Activated T-helper 9 cell treated with anti-CD3 and anti-CD28 coated beads, Interleukin-2, amount 50 U/mL, for 16 hours (primary cell): Measurements from ENCODE around the gene FAM174C.
A peak's percentile ranks its signal among the peaks of the same experiment; 100 is the strongest.

Experiments used
- DNase-seq: peaks from one replicate; pipeline ENCODE4 v3.0.0-alpha.2; 2020; ENCODE audit warnings: low read depth

Gene FAM174C

DNA sequence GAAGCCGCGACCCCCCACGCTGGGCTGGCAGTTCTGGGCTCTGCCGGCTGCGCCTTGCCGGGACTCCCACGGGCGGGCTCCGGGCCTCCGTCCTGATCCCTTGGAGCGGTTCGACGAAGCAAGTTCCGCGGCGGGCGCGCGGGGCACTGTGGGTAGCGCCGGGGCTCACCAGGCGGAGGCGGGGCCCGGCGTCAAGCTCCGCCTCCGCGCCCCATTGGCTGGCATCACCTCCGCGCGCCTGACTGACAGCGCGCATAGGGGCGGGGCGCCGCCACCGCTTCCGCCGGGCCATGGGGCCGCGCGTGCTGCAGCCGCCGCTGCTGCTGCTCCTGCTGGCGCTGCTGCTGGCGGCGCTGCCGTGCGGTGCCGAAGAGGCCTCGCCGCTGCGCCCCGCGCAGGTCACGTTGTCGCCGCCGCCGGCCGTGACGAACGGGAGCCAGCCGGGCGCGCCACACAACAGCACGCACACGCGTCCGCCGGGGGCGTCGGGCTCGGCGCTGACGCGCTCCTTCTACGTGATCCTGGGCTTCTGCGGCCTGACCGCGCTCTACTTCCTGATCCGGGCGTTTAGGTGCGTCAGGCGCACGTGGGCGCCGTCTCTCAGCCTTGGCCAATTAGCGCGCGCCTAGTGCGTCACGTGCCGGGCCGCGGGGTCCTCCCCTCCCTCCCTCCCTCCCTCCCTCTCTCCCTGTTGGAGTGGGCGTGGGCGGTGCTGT lies at the start of gene FAM174C:
TSS of gene FAM174C (plus strand) at position 271 of the 716 bp plus-strand sequence. CDS start at position 291, 20 bp downstream.
- DNase-seq, result peak; percentile 94

DNA sequence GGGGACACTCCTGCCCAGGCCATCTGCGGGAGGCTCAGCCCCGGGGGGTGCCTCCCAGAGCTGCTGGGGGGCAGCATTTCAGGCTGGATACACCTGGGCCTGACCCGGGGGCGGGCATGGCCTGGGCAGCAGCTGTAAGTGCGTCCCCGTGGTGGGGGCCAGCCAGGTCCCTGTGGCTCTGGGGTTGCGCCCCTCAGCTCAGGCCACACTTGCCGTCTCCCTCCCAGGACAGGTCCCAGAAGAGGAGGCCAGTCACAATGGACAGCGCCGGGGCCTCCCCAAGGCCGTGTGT lies 49.2 kb upstream of the FAM174C start:
- no peak for DNase-seq

DNA sequence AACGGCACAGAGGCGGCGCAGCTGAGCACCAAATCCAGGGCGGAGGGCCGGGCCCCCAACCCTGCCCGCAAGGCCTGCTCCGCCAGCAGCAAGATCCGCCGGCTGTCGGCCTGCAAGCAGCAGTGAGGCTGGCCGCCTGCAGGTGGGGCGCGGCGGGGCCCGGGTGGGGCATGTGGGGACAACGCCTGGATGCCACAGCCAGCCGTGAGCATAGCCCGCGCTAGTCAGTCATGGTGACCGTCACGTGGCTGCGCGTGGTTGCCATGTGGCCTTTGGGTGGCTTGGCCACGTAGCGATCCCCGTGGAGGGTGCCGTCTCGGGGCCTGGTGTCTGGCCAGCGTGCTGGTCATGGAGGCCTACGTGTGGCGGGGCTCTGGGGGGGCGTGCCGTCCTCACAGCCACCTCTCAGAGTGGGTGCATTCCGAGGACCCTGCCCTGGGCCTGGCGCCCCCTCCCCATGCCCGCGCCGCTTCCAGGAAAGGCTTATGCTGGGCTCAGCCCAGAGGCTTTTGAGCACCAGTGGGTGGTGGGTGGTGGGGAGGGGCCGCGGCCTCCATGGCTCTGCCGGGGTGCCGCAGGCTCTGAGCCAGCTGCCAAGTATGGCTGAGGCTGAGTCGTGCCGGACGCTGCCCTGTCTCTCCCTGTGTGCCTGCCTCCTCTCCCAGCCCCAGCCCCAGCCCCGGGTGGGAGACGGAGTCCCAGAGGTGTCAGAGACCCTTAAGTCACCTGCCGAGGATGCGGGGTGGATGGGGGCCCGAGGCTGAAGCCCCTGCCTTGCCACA lies 48.6 kb upstream of the FAM174C start:
- no peak for DNase-seq

DNA sequence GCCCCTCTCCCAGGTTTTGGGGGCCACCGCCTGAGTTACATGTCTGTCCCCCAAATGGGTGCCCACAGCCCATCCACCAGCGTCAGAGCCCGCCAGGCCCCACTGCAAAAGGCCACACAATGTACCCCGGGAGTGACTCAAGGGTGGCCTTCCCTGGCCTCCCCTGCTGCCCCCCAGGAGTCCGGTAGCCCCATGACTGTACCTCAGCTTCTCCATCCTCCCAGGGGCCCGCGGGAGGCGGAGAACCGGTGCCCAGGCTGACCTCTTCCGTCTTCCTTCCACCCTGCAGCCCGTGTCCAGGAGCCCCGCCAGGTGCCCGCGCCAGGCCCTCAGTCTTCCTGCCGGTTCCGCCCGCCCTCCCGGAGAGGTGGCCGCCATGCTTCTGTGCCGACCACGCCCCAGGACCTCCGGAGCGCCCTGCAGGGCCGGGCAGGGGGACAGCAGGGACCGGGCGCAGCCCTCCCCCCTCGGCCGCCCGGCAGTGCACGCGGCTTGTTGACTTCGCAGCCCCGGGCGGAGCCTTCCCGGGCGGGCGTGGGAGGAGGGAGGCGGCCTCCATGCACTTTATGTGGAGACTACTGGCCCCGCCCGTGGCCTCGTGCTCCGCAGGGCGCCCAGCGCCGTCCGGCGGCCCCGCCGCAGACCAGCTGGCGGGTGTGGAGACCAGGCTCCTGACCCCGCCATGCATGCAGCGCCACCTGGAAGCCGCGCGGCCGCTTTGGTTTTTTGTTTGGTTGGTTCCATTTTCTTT lies 47.9 kb upstream of the FAM174C start:
- DNase-seq, result no peak

DNA sequence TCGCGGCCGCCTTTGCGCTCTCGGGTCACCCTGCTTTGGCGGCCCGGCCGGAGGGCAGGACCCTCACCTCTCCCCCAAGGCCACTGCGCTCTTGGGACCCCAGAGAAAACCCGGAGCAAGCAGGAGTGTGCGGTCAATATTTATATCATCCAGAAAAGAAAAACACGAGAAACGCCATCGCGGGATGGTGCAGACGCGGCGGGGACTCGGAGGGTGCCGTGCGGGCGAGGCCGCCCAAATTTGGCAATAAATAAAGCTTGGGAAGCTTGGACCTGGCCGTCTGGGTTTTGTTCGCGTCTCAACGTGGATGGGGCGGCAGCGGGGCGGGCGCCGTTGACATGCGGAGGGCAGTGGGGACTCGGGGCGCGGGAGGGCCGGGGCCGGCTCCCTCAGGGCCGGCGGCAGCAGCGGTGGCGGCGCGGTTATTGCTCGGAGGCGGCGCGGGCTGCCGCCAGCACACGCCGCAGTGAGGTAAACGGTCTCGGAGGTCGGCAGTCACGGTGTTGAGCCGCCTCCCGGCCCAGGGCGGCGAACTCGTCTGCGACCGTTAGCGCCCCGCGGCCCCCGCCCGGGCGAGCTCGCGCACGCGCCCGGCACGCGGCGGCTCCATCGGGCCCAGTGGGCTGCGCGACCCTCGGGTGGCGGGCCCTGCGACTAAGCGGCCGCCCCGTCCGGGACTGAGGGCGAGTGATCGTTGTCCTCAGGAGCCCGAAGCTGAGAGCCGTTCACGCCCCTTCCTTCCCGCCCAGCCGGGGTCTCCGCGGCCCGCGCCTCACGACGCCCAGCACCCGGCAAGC lies 47.0 kb upstream of the FAM174C start:
- no peak for DNase-seq

DNA sequence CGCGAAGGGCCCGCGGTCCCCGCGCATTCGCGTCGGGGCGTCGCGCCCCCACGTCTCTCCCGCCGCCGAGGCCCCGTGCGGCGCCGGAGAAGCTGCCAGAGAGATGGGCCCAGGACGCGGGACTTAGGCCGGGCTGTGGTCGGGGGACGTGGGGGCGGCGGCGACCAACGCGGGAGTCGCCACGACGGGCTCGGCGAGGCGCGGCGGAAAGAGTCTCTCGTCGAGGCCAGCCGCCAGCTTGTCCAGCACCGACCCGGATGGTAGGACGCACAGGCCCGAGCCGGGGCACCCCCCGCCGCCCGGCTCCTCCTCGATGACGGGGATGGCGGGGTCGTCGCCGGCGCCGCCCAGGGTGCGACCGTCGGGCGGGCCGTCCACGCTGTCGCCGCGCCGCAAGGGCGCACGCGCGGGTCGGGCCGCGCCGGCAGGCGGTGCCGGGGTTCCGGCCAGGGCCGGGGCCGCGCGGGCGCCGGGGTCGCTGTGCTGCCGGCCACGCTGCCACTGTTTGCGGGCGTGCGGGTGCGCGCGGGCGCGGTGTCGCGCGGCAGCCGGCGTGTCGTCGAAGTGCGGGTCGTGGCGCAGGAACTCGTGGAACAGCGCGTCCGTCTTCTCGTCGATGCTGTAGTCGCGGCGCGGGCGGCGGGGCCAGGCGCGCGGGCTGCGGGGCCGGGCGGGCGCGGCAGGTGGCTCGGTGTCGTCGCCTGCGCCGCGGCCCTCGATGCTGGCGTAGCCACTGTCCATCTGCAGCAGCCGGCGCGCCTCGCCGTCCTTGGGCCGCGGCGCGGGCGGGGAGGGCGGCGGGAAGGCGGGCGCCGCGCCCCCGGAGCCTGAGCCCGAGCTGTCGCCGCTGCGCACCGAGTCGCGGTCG lies 46.0 kb upstream of the FAM174C start:
- DNase-seq, result no peak

DNA sequence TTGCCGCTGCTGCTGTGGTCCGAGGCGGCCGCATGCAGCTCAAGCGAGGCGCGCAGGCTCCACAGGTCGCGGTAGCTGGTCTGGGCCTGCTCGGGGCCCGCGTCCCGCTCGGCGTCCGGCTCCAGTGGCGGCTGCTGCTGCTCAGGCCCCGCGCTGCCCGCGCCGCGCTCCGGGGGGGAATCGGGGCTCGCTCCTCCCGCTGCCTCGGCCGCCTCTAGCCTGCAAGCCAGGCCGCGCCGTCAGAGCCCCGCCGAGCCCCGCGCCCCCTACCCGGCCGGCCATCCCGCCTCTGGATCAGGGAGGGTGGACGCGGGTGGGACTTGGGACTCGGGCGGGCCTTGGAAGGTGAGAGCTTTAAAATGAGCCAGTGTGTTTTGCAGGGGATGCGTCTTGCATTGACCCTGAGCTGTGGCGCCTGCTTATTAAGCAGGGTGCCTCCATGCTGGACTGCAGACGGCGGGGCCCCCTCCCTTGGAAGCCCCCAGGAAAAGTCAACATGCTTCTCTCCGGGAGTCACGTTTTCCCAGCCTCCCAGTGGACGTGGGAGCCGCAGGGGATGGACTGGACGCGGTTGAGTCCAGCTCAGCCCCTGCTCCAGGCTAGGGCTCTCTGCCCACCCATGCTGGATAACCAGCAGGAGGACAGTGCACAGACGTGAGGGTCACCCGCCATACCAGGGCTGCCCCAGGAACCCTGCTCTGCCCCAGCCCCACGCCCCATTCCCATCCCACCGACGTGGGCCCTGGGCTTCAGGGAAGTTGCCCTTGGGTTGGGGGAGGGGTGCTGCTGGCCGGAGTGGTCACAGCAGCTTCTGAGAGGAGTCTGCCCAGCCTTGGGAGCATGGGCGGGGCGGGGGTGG lies 45.2 kb upstream of the FAM174C start:
- no peak for DNase-seq

DNA sequence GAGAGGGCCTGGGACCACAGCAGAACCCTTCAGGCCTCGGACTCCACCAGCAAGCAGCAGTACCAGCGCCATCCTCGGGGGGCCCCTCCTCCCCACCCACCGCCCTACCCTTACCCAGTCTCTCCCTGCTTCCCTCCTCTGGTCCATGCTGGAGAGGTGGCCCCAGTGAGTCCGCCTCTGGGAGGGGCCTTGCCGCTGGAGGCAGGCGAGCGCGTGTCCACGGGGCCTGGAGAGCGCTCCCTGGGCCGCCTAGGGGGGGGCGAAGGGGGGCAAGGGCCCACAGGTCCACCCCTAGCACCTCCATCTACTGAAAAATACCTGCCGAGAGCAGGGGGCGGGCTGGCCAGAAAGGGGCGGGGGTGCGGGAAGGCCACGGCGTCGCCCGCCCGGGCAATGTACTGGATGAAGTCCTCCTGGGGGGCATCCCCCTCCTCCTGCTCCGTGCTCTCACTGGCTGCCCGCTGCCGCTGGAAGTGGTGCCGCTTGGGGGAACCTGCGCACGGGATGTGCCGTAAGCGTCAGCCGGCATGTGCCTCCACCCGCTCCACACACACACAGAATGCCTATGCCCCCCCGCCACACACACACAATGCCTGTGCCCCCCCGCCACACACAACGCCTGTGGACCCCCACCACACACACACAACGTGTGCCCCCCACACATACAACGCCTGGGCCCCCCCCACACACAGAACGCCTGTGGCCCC lies 44.4 kb upstream of the FAM174C start:
- no peak for DNase-seq

DNA sequence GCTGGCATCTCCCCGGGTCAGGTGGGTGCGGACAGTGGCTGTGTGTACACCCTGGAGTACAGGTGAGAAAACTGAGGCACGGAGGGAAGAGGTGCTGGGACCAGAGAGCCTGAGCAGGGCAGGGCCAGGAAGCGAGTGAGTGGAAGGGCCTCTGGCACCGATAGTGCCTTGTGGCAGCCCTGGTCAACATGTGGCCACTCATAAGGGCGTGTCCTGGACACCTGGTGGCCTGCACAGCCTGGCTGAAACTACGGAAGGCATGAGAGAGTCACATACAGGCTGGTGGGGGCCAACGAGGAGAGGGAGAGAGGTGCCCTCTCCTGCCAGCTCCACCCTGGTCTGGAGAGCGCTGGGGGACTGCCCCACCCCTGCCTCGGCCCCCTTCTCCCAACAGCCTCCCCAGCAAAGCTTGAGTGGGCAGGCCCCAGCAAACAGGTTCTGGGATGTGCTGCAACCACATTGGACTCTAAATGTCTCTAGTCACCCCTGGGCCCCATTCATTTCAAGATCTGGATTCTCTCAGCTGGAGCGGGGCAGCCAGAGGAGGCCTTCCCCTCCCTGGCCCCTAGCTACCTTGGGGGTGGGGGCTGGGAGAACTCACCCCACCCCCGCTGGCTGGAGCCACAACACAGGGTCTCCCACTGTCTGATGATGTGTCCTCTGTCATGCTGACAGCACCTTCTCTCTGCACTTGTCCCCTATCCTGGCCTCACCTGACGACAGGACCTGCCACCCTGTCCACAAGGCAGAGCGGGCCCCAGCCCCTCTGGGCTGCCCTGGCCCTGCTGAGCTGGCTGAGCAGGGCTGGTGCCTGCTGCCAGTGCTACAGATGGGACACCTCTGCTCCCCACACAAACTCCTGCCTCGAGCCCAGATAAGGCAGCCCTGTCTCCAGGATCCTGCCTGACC lies 43.3 kb upstream of the FAM174C start:
- DNase-seq, result no peak

DNA sequence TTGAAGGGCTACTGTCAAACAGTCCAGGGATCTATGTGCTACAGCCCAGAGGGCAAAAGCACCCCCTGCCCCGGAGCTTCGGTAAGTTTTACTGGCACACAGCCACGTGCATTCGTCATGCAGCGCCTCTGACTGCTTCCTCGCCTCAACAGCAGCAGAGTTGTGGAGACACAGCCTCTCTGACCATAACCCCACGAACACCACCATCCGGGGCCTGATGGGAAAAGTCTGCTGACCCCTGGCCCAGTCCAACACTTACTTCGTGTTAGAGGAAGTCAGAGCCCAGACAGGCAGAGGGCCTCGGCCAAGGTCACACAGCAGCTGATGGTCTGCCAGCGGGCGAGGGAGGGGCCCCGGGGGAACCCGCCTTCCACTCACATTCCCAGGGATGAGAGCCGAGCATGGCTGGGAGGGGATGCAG lies 42.7 kb upstream of the FAM174C start:
- DNase-seq, result no peak

DNA sequence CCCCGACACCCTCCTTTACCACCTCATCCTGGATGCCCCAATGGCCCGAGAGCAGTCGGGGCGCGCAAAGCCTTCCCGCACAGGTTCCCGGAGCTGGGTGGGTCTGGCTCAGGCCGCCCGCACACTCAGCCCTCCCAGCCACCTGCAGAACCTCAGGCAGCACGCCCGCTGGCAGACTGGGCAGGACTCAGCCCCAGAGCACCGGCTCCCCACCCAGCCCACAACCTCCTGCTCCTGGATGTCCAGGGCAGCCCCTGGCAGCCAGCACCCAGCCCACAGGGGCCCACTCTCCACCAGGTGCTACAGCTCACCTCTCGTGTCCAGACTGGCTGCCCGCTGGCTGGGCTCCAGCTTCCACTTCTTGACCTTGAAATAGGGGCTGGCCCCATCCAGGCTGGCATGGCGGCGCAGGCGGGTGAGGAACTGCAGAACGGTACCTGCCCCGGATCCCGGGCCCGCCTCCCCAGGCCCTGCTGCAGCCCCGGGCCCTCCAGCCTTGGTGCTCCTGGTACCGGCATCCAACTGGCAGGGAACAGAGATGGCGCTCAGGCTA lies 42.1 kb upstream of the FAM174C start:
- DNase-seq, result no peak

DNA sequence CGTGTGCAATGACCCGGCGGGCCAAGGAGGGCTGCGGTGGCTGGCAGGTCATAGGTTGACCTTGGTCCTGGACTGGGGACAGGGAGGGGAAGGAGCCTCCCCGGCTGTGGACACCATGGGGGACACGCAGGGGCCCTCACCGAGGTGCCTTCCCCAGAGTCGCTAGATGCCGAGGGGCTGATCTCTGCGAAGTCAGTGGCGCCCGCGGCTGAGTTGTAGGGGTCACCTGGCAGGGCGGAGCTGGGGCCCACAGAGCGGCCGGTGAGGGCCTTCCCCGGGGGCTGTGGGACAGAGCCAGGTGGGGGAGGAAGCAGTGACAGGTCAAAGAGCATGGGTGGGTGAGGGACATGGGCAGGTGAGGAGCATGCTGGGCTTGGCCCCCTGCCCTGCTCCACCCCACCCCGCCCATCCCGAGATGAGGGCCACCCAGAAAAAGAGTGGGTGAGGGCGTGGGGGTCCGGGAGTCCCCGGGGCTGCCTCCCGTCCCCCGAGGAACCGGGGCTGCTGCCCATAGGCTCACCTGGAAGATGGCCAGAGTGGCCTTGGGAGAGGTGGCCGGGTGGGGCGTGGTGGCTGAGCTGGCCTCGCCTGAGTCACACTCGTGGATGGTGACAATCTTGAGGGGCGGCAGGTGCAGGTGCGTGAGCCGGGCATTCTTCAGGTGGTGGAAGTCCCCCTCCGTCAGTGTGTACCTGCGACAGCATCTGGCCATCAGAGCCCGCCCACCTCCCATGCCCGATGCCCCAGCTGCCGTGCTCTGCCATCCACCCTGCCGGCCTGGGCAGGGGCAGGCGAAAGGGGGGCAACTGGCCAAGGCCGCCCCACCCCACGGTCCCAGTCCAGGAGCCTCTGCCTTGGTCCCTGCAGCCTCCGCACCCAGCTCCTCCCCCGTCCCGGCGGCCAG lies 41.0 kb upstream of the FAM174C start:
- DNase-seq, result no peak

DNA sequence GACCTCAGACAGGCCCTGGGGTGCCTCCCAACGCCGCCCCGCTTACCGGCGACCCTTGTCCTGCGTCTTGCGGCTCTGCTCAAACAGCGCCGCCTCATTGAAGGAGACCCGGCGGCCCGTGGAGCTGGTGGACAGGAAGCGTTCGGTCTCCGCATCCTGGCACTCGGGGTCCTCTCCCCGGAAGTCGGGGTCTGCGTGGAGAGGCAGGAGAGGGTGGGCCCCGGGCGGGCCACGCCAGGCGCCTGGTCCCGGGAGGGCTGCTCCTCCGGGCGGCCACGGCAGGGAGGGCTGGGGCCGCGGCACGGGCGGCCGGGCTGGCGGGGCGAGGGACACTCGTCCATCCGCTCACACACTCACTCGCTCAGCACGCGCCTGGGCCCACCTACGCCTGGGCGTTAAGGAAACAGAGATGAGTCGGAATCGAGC lies 40.4 kb upstream of the FAM174C start:
- no peak for DNase-seq

DNA sequence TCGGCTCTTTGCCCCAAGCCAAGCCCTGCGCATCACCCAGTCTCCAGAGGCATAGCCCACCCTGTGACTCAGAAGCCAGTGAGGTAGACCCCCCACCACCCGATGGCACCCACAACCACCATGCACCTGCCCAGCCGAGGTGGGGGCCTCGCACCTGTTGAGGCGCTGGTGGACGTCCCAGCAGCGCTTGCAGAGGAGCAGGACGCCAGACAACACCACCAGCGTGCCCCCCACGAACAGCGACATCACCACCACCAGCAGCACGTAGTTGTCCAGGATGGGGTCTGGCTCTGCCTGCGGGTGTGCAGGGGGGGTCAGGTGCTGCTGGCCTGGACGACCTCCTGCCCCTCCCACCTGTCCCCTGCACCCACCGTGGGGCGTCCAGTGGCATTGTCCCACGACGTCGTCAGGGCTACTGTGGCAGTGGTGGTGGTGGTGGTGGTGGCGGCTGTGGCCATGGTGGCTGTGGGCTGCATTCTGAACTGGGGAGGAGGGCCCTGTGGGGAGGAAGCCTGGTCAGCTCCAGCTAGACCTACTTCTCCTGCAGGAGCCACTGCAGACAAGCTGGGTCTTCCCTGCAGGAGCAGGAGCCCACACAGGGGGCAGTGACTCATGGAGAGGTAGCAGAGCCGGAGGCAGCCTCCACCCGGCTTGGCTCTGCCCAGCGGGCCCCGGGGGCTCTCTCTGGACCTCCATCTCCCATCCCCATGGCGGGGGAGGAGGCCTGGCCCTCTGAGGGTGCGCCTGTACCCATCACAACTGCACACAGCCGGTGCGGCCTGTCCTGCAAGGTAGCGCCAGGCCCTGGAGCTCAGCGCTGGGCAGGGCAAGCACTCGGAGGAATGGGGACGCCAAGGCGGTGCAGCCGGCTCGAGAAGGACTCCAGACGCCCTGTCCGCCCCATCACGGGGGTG lies 39.4 kb upstream of the FAM174C start:
- DNase-seq, result no peak

DNA sequence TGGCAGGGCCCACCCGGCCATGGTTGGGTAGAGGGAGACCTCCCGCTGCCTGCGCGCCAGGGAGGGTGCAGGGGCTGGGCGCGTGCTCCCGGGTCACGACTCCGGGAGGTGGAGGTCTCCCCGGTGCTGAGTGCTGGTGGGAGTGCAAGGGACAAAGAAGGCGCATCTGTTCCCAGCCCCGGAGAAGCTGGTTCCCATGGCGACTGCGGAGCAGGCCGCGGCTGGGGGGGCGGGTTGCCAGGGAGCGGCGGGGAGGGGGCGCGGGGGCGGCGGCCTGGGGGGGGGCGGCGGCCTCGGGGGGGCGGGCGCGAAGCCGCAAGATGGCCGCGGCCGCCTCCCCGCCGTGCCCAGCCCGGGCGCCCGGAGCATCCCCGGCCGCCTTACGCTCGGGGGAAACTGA lies 38.8 kb upstream of the FAM174C start:
- no peak for DNase-seq
